A673 (cell line): Measurements from ENCODE around the gene TNFSF10. TPM values are rescaled to one million over a fixed set of nuclear protein-coding genes. Genes with fewer than 3 reads are reported as not detected.

Experiments
- BruUV-seq: library from RNA; stranded (reverse); fragments of 400-500 nt; replicated peaks from 2 replicates; lab custom pipeline; 2021; lab: Mats Ljungman, UMichigan
- CTCF ChIA-PET: fragments of 300-600 bp; sonication (Branson Sonifier 250); formaldehyde crosslinking; loops from one replicate; lab custom pipeline; 2022; ENCODE audit warnings: antibody characterized with exemption; lab: Charles Lee
- POLR2A ChIA-PET: fragments of 300-600 bp; sonication (Branson Sonifier 250); formaldehyde crosslinking; loops from one replicate; lab custom pipeline; 2022; ENCODE audit warnings: antibody characterized with exemption; ENCODE audit not compliant: low non-redundant PET; lab: Charles Lee
- DNase-seq: peaks from one replicate; pipeline ENCODE4 v3.0.0-alpha.2; 2015; ENCODE audit warnings: low spot score
- H3K27ac ChIP-seq: fragments of 200-600 bp; sonication (generic); 2 replicates; pipeline ENCODE4 v1.5.1; 2016; ENCODE audit warnings: mixed run types, low read depth, mild to moderate bottlenecking, mixed read lengths, antibody characterized with exemption, low read length; ENCODE audit not compliant: poor library complexity, severe bottlenecking
- H3K27me3 ChIP-seq: fragments of 200-600 bp; sonication (generic); replicated peaks from 2 replicates; pipeline ENCODE4 v1.6.1; 2017; ENCODE audit warnings: mixed run types, low read depth, mild to moderate bottlenecking, mixed read lengths, antibody characterized with exemption, low read length; ENCODE audit not compliant: insufficient read depth, poor library complexity
- H3K36me3 ChIP-seq: fragments of 200-600 bp; sonication (generic); 2 replicates; pipeline ENCODE4 v1.6.1; 2016; ENCODE audit warnings: mixed run types, mild to moderate bottlenecking, mixed read lengths, antibody characterized with exemption, low read length; ENCODE audit not compliant: insufficient read depth, poor library complexity, severe bottlenecking
- H3K4me1 ChIP-seq: fragments of 200-600 bp; sonication (generic); 2 replicates; pipeline ENCODE4 v1.6.1; 2017; ENCODE audit warnings: mixed run types, mild to moderate bottlenecking, mixed read lengths, antibody characterized with exemption, low read length; ENCODE audit not compliant: insufficient read depth, poor library complexity, severe bottlenecking
- H3K4me3 ChIP-seq: fragments of 200-600 bp; sonication (generic); 2 replicates; pipeline ENCODE4 v1.5.1; 2016; ENCODE audit warnings: low read depth, mixed run types, mild to moderate bottlenecking, mixed read lengths, low read length; ENCODE audit not compliant: poor library complexity, severe bottlenecking
- H3K9me3 ChIP-seq: fragments of 200-600 bp; sonication (generic); 2 replicates; pipeline ENCODE4 v1.6.1; 2016; ENCODE audit warnings: mixed run types, low read depth, mild to moderate bottlenecking, mixed read lengths, antibody characterized with exemption, low read length; ENCODE audit not compliant: poor library complexity, severe bottlenecking
- CTCF ChIP-seq: fragments of 300-800, 200-600 bp; sonication (generic); conservative IDR thresholded peaks from 2 replicates; pipeline ENCODE4 v1.5.1; 2017; ENCODE audit warnings: low read depth, mild to moderate bottlenecking, antibody characterized with exemption, low read length, moderate library complexity, mixed read lengths
- EZH2 ChIP-seq: fragments of 200-600 bp; sonication (generic); IDR thresholded peaks from 2 replicates; pipeline ENCODE4 v1.6.1; 2017; ENCODE audit warnings: borderline replicate concordance, low read depth, mild to moderate bottlenecking, mixed read lengths, antibody characterized with exemption, low read length; ENCODE audit not compliant: poor library complexity, severe bottlenecking
- intact Hi-C: fragments of 100-400 bp; cut with micrococcal nuclease; formaldehyde crosslinking; loops from one replicate; pipeline ENCODE4 v1.10.0; 2022; ENCODE audit not compliant: unreplicated experiment
- total RNA-seq: library from RNA; stranded (reverse); gene quantifications from 2 replicates; pipeline ENCODE4 v1.2.3, GENCODE V29; 2021

TNFSF10 gene
- total RNA-seq, 1 experiment from 2014 or later, result not detected

- Histone ChIP-seq H3K4me3 (no peak overlapping the region), H3K4me1 (no peaks in the 10 kb centered on the region), H3K9me3 (no peaks in the 10 kb centered on the region), H3K36me3 (no peaks in the 10 kb centered on the region), H3K27ac (no peak overlapping the region), H3K27me3 (peaks cover 43% of the 10 kb centered on the region)
- DNase-seq, result no peak
- no TSS peak for BruUV-seq
- intact Hi-C loops, result no loop called here
- CTCF ChIA-PET, result no interaction called here
- POLR2A ChIA-PET, result no interaction called here
- no peak for TF ChIP-seq CTCF
- no peak for TF ChIP-seq EZH2
Measured at GRCh38 chr3:172456404-172456803, 66.8 kb downstream of the TNFSF10 start.

Other genes starting within 250 kb of the TNFSF10 start
- gene GHSR, start 75.0 kb downstream of the TNFSF10 start, total RNA-seq, result not detected in 2 replicates
- 3.3 and 3.5 TPM in 2 replicates for gene NCEH1, start 187.6 kb upstream of the TNFSF10 start, total RNA-seq
- gene ECT2, start 227.3 kb upstream of the TNFSF10 start, total RNA-seq, result 98.5 and 102 TPM in 2 replicates